GM19328 (cell line): ENCODE data around the gene RAD23A.
A peak's percentile ranks its signal among the peaks of the same experiment; 100 is the strongest.
"Not testable (repeated sequence)": the region's sequence is repeated elsewhere in the genome, so short reads cannot be mapped to it uniquely, and the experiment has no call there.

Experiments used
- ATAC-seq: cut with Tn5 transposase; IDR thresholded peaks from one replicate; pipeline ENCODE4 v1.9.1; 2021; ENCODE audit warnings: mild to moderate bottlenecking, moderate library complexity; ENCODE audit not compliant: unreplicated experiment

RAD23A gene

DNA sequence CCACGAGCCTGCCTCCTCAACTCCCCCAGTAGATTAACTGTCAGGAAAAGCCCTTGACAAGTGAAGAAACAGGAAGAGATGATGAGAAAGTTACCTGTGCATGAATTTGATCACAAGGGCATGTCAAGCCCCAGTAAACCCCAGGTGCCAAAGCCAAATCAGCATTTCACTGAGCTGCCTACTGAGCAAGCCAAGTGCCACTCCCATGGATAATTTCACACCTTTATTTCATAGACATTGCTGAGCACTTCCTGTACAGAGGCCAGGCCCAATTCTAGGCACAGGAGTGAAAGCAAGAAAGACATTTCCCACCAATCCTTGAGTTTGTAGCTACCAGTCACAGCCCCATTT is 8.9 kb downstream of the RAD23A start:
- ATAC-seq = no peak

DNA sequence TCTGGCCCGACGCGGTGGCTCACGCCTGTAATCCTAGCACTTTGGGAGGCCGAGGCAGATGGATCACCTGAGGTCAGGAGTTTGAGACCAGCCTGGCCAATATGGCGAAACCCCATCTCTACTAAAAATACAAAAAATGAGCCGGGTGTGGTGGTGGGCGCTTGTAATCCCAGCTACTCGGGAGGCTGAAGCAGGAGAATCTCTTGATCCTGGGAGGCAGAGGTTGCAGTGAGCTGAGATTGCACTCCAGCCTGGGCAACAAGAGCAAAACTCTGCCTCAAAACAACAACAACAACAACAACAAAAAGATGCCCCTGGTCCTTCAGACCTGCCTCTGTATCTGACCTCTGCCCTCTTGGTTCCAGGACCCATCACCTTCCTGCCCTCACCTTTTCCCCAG is 9.9 kb downstream of the RAD23A start:
- not testable (repeated sequence) for ATAC-seq

DNA sequence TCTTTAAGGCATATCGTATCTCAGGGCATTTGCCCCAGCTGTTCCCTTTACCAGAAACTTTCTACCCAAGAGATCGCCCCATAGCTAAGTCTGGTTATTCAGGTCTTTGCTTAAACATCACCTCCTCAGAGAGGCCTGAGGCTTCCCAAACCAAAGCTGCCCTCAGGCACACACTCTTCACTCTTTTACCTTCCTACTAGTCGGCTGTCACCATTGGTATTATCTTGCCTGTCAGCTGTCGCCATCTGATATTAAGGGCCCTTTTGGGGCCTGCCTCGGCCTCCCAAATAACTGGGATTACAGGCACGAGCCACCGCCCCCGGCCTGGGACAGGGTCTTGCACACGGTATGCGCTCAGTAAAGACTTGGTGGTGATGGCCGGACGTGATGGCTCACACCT is 10.3 kb downstream of the RAD23A start:
- ATAC-seq = no peak

DNA sequence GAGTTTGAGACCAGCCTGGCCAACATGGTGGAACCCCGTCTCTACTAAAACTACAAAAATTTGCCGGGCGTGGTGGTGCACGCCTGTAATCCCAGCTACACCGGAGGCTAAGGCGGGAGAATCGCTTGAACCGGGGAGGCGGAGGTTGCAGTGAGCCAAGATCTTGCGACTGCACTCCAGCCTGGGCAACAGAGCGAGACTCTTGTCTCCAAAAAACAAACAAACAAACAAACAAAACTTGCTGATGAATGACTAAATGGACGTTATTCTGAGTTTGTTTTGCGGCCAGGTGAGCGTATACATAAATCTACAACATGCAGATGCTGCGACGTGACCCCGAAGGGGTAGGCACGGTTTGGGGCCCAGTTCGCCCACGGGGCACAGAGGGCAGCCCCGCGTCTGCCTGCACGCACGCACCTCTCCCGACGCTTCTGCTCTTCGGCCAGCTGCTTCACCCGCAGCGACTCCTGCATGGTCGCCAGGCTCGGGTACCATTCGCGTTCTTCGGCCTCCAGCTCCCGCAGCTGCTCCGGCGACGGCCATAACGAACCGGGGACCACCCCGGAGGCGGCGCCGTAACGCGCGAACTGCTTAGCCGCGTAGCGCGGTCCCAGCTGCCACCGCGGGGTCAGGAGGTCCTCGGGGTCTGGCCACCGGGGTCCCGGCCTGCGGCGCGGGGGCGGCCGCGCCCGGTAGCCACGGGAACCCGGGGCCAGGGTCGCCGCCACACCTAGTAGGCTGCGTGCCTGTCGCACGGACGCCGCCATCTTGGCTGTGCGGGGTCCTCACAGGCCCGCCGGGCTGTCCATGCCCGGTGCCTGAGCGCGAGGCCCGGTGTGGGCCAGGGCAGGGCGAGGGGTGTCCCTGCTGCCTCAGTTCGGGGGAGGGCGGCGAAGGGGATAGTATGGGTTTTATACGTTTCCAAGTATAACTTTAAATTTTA is 11.1 kb downstream of the RAD23A start, which contains the start of gene GADD45GIP1:
TSS of gene GADD45GIP1 (minus strand) at position 778 of the 943 bp plus-strand sequence. CDS start at position 767, 11 bp downstream.
- ATAC-seq = peak; percentile 65

DNA sequence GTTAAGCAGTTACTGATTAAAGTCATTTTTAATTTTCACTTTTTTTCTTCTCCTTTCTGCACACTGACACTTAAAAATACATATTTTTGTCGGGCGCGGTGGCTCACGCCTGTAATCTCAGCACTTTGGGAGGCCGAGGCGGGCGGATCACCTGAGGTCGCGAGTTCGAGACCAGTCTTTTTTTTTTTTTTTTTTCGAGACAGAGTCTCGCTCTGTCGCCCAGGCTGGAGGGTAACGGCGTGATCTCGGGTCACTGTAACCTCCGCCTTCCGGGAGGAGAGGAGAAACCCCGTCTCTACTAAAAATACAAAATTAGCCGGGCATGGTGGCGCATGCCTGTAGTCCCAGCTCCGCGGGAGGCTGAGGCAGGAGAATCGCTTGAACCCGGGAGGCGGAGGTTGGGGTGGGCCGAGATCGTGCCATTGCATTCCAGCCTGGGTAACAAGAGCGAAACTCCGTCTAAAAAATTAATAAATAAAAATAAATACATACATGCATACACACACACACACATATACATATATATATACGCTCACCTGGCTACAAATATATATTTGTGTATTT is 11.8 kb downstream of the RAD23A start:
- not testable (repeated sequence) for ATAC-seq

DNA sequence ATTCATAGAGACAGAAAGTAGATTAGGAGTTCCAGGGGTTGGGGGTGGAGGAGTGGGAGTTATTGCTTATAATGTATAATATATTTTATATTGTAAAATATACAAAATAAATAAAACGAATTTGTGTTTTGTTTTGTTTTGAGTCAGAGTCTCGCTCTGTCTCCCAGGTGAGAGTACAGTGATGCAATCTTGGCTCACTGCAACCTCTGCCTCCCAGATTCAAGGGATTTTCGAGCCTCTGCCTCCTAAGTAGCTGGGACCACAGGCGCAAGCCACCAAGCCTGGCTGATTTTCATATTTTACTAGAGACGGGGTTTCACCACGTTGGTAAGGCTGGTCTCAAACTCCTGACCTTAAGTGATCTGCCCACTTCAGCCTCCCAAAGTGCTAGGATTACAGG is 13.8 kb downstream of the RAD23A start:
- no peak for ATAC-seq

DNA sequence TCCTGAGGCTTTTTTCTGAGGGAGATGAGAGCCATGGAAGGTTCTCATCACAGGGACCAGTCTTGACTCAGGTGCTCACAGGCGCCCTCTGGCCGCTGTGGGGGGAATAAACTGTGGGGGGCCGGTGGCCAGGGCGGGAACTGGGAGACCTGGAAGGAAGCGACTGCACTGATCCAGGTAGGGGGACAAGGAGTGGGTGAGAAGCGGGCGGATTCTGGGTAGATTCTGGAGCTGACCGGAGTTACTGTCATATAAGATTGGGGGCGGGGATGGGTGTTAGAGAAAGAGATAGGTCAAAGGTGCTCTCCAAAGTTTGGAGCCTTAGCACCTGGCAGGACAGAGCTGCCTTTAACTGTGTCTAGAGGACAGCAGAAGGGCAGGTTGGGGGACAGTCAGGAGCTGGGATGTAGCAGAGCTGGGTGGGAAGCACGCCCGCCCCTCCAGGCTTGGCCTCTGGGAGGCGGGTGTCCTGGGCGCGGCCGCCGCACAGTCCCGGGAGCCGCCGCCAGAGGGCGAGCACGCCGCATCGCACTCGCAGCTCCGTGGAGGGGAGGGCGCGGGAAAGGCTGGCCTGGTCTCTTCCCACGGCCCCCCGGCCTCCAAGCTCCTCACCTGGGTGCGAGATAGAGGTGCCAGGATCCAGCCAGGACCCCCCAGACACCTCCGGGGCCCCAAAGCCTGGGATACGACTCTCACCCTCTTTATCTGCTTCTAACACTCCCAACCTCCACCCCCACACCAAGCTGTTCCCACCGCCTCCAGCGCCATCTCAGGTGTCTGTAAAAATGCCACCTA is 19.6 kb downstream of the RAD23A start:
- no peak for ATAC-seq

DNA sequence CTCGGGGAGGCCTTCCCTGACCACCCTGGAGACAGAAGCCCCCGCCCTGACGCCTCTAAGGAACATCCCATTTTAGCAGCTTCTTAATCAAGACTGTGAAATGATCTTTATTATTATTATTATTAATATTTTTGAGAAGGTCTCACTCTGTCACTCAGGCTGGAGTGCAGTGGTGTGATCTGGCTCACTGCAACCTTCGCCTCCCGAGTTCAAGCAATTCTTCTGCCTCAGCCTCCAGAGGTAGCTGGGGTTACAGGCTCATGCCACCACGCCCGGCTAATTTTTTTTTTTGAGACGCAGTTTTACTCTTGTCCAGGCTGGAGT is 20.1 kb downstream of the RAD23A start:
- no peak for ATAC-seq

DNA sequence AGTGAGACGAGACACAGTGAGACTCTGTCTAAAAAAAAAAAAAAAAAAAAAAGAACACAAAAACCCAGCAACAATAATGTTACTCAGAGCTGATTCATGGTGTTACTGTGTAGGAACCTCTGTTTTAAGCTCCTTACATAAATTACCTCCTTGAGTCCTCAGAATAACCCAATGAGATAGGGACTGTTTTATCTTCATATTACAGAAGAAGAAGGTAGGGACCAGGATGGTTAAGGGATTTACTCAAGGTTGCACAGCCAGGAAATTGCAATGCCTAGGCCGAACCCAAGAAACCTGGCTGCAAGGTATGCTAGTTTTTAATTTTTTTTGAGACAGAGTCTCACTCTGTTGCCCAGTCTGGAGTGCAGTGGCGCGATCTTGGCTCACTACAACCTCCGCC is 22.2 kb downstream of the RAD23A start:
- ATAC-seq = no peak

DNA sequence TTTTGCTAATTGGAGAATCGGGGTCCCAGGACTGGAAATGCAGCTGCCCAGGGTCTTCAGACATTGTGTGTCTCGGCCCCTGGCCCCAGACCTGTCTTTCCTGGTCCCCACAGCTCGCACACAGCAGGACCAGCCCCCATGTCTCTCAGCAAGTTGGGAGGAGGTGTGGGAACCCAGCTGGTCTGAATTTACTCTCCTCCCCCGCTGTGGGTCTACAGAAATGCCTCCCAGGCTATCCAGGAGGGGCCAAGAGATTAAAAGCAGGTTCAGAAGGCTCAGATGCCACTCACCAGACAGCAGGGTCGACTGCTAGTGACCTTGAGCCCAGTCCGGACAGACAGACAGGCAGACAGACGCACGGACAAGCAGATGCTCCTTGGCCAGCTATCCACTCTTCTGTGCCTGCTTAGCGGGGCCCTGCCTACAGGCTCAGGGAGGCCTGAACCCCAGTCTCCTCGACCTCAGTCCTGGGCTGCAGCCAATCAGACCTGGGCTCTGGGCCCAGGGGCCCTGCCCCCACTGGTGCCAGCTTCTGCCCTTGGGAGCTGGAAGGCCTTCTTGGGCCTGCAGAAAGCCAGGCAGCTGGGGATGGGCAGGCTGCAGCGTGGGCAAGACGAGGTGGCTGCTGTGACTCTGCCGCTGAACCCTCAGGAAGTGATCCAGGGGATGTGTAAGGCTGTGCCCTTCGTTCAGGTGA is 23.8 kb downstream of the RAD23A start, which contains the start of gene DAND5:
TSS of gene DAND5 (plus strand) at position 285 of the 697 bp plus-strand sequence. CDS start at position 370, 85 bp downstream.
- no peak for ATAC-seq

DNA sequence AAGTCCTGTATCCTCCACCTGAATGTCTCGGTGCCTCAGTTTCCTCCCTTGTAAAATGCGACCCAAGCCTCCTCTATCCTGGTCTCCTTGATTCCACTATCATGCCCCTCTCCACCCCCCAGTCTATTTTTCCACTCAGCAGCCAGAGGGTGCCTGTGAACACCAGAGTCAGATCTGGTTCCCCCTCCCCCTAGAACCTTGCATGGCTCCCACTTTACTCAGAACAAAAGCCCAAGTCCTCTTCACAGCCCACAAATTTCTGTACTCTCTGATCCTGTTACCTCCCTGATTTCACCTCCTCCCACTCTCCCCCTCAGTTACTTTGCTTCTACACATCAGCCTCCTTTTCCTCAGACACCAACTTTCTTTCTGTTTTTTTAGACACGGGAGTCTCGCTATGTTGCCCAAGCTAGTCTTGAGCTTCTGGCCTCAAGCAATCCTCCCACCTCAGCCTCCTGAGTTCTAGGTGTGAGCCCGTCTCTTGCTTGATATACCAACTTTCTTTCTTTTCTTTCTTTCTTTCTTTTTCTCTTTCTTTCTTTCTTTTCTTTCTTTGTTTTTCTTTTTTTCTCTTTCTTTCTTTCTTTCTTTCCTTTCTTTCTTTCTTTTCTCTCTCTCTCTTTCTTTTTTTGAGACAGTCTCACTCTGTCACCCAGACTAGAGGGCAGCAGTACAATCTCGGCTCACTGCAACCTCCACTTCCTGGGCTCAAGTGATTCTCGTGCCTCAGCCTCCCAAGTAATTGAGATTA is 24.6 kb downstream of the RAD23A start:
- no peak for ATAC-seq

DNA sequence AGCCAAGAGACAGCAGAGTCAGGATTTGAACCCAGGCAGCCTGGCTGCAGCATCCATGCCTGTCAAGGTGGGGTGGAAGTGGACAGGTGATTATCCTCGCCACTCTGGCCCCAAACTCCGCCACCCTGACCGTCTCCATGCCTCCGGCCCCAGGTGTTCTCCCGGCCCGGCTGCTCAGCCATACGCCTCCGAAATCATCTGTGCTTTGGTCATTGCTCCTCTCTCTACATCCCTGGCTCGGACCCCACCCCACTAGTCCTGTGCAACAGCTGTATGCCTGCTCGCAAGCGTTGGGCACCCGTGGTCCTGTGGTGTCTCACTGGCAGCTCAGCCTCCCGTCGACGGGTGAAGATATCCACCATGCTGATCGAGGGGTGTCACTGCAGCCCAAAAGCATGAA is 27.6 kb downstream of the RAD23A start:
- ATAC-seq = no peak

DNA sequence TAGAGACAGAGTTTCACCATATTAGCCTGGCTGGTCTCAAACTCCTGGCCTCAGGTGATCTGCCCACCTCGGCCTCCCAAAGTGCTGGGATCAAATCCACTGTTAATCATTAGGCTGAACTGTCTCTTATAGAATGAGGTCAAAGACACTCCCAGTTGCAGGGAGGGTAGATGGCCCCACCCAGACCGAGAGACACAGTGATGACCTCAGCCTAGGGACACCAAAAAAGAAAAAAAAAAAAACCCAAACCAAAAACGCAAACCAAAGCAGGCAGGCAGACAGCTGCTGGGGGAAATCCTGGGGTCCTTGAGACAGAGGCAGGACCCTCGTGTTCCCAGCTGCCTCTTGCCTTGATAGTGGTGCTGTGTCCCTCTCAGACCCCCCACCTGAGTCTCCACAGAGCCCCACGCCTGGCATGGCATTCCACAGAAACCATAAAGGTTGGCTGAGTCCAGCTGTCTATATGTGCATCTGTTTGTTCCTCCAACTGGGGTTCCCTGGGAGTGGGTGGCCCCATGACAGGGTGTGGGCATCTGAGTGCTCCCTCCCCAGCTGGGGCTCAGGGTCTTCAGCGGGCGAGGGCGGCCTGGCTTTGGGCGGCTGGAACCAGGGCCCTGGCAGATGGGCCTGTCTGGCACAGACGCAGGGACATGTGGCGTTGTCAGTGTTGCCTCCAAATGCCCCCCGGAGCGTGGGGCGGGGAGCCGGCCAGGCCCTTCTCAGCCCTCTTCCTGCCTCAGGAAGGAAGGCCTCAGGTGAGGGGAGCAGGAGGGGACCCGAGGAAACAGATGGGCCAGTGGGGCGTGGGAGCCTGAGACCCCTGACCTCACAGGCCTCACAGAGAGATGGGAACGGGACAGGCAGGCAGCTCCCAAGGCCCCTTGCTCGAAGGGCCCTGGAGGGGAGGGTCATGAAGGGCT is 28.9 kb downstream of the RAD23A start:
- no peak for ATAC-seq

DNA sequence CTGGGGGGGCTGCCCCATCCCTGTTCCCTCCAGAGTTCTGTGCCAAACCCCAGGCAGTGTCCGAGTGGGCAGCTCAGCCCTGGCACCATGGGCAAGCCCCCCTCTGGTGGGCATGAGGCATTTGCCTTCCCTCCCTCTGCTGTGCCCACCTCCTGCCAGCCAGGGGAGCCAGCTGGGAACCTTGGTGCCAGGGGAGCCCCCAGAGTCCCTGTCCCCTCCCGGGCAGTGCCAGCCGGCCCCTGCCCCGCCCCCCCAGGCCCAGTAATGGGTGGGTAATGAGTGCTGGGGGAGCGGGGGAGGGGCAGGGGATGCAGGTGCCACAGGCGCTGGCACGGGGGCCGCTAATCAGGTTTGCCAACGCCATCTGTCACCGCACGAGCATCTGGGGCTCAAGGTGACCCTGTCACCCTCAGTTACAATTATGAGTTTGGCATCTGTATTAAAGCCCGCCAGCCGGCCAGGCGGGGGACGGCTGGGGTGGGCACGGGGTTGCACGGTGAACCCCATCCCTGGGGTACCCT is 29.6 kb downstream of the RAD23A start:
- no peak for ATAC-seq

DNA sequence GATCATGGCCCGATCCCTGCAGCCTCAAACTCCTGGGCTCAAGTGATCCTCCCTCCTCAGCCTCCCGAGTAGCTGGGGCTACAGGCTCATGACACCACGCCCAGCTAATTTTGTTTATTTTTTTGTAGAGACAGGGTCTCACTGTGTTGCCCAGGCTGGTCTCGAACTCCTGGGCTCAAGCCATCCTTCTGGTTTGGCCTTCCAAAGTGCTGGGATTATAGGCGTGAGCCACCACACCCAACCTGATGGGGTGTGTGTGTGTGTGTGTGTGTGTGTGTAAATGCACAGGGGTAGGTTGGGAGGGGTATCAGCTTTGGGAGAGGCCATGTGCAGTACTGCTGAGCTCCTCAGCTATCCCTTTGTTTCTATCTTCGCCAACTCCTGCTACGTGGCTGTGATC is 30.4 kb downstream of the RAD23A start:
- not testable (repeated sequence) for ATAC-seq

DNA sequence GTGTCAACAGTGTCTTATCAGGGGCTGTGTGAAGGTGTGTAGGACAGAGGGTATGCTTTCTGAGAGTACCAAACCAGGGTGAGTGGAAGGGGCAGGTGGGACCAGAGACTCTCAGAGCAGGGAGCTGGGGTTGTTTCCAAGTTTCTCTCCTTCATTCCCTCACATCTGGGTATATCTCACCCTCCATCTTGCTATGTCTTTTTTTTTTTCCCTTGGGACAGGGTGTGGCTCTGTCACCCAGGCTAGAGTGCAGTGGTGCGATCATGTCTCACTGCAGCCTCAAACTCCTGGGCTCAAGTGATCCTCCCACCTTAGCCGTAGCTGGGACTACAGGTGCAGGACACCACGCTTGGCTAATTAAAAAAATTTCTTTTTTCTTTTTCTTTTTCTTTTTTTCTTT is 34.3 kb downstream of the RAD23A start:
- ATAC-seq = no peak

DNA sequence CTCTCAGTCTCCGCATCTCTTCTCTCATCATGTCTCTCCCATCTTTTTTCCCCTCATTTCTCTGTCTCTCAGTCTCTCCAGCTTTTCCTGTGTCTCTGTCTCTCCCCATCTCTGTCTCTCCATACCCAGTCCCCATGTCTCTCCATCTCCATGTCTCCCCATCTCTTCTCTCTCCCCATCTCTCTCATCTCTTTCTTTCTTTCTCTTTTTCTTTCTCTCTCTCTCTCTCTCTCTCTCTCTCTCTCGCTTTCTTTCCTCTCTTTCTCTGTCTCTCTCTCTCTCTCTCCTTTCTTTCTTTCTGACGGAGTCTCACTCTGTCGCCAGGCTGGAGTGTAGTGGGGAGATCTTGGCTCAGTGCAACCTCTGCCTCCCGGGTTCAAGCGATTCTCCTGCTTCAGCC is 37.0 kb downstream of the RAD23A start:
- no peak for ATAC-seq

DNA sequence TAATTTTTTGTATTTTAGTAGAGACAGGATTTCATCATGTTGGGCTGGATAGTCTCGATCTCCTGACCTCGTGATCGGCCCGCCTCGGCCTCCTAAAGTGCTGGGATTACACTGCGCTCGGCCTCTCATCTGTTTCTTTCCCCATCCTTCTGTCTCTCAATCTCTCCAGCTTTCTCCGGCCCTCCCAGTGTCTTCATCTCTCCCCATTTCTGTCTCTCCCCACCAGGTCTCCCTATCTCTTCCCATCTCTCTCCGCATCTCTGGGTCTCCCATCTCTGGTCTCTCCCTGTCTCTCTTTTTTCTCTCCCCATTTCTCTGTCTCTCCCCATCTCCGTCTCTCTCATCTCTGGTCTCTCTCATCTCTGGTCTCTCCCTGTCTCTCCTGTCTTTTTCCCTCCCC is 37.4 kb downstream of the RAD23A start:
- no peak for ATAC-seq

DNA sequence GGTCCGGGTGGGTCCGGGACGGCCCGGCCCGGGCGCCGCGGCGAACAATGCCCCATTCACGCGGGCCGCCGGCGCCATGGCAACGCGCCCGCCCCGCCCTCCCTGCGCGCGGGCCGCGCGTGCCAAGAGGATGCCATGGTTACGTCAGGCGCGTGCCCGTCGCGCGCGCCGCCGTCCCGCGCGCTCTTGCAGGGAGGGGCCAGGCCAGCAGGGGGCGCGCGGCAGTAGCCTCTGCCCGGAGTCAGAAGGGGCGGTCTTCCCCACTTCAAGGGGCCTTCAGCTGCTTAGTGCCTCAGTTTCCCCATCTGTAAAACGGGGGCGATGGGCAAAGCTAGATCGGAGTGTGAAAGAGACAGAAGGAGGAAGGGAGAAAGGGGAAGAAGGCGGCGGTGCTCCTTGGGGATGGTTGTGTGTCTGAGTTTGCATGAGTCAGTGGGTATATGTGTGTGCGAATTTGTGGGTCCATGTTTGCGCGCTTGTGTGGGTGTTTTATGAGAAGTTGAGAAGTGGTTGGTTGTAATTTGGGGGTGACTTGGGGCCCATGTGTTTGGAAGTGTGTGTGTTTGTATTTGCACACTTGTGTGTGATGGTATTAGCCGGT is 38.0 kb downstream of the RAD23A start:
- no peak for ATAC-seq
